Spinal cord (tissue), 10 donors: ENCODE data around the gene ZFP90. TPM values are rescaled to one million over a fixed set of nuclear protein-coding genes. Genes with fewer than 3 reads are reported as not detected.

Experiments used
- DNase-seq, 6 donors: peaks; one replicate each; pipeline versions ENCODE4 v3.0.0 to v3.0.0-alpha.2; 2013 to 2015; ENCODE audit warnings: low spot score in 6 of 6, low read depth in 4 of 6
- H3K27ac ChIP-seq: one replicate; pipeline ENCODE4 v1.5.1; 2013; ENCODE audit warnings: low read depth, low read length, control low read depth
- H3K27me3 ChIP-seq: one replicate; pipeline ENCODE4 v1.6.1; 2013; ENCODE audit warnings: low read length; ENCODE audit not compliant: control insufficient read depth, insufficient read depth
- H3K36me3 ChIP-seq: one replicate; pipeline ENCODE4 v1.6.1; 2013; ENCODE audit warnings: low read length; ENCODE audit not compliant: control insufficient read depth, insufficient read depth
- H3K4me1 ChIP-seq: one replicate; pipeline ENCODE4 v1.6.1; 2013; ENCODE audit warnings: low read length; ENCODE audit not compliant: control insufficient read depth, insufficient read depth
- H3K4me3 ChIP-seq: one replicate; pipeline ENCODE4 v1.5.1; 2013; ENCODE audit warnings: low read depth, low read length, control low read depth
- H3K9me3 ChIP-seq: one replicate; pipeline ENCODE4 v1.6.1; 2013; ENCODE audit warnings: low read length; ENCODE audit not compliant: control insufficient read depth, insufficient read depth
- WGBS: methylation state at CpG from one replicate; pipeline ENCODE4 v1.1.5; 2013; ENCODE audit warnings: missing lambda C conversion rate; ENCODE audit not compliant: insufficient coverage; 5-methylcytosine and 5-hydroxymethylcytosine counted together
- polyA plus RNA-seq, 2 donors: library from polyadenylated mRNA; unstranded; fragments of 120-200 nt; gene quantifications; one replicate each; pipeline ENCODE4 v1.2.1, GENCODE V29; 2013; ENCODE audit not compliant: insufficient read length in 2 of 2
- total RNA-seq, 2 donors: library from RNA; depleted of rRNA in 1 of 2; stranded (reverse); fragments of 120-200 nt in 1 of 2; fragments of >200 nt in 1 of 2; gene quantifications; one replicate each; pipeline versions ENCODE4 v1.2.3 to v1.2.4, GENCODE V29; 2013 to 2014
- donor health status: healthy.

Gene ZFP90
- total and polyA plus RNA-seq, 4 donors = 43.1 to 65.6 (median 58.5) TPM

DNA sequence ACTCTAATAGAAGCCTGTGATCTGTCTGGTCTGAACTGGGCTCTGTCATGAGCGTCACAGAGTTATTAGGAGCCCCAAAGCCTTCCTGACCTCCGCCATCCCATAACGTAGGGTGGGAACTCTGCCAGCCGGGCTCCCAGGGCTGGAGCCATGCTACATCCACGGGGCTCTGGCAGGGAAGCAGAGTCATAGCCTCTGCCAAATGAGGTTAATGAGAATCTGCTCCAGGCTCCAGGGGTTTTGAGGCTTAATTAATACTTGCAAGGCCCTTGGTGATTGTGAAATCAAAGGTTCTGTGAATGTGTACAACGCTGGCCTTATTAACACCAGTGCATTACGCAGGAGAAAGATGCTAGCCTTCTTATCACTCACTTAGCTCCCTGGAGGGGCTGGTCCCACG, 42.4 kb upstream of the ZFP90 start:
- Histone ChIP-seq H3K27me3 (no peaks in the 10 kb centered on the region), H3K4me3 (no peak overlapping the region), H3K36me3 (no peaks in the 10 kb centered on the region), H3K27ac (no peak overlapping the region), H3K4me1 (peaks cover 12% of the 10 kb centered on the region), H3K9me3 (no peaks in the 10 kb centered on the region)
- DNase-seq = peak in 2 of 6 donors; percentile 44 to 73
- 62% methylated on average over 8 of the region's 8 CpGs for WGBS

DNA sequence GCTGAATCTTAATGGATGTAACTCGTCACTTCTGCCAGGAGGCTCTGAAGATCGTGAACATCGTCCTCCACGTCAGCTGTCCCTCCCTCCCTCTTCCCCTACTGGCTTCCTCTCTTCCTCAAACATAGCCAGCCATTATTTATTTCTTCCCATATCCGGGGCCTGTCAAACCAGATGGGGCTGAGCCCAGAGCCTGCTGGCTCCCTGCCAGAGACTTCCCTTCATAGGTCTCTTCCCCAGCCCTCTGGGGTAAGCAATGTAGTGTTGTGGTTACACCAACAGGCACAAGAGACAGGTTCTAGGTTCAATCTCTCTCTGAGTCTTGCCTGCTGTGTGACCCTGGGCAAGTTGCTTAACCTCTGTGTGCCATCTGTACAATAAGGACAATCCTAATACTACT, 40.1 kb upstream of the ZFP90 start:
- Histone ChIP-seq H3K4me1 (peaks cover 12% of the 10 kb centered on the region), H3K9me3 (no peaks in the 10 kb centered on the region), H3K36me3 (no peaks in the 10 kb centered on the region), H3K27me3 (no peaks in the 10 kb centered on the region), H3K4me3 (no peak overlapping the region), H3K27ac (no peak overlapping the region)
- 33% methylated on average over 3 of the region's 5 CpGs for WGBS
- DNase-seq = peak in 1 of 6 donors; percentile 14

GRCh38 chr16:68503334-68503733, 35.8 kb upstream of the ZFP90 start:
- WGBS = 100% methylated on average over 1 of the region's 3 CpGs

DNA sequence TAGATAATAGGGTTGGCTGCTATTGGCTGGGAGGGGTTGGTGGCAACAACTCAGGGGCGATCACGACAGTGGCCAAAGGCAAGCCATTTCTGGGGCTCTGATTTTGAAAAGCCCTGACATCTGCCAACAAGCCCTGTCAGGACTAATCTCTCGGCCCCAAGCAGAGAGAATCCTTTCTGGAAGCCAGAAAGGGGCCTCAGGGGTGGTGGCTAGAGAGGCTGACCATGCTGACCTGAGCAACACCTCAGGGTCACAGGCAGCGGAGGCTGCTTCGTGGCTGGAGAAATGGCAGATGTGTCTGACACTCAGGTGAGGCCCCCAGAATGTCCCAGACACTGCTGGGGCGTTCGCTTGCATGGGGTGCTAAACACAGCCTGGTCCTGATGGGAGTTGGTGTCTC, 35.0 kb upstream of the ZFP90 start:
- no peak for DNase-seq
- Histone ChIP-seq H3K4me3 (no peak overlapping the region), H3K27ac (no peak overlapping the region), H3K36me3 (no peaks in the 10 kb centered on the region), H3K9me3 (no peaks in the 10 kb centered on the region), H3K27me3 (no peaks in the 10 kb centered on the region), H3K4me1 (peaks cover 5% of the 10 kb centered on the region)
- 82% methylated on average over 7 of the region's 7 CpGs for WGBS

More at GRCh38 chr16:68503334-68503733, 35.8 kb upstream of the ZFP90 start:
- Histone ChIP-seq H3K4me1 (peaks cover 9% of the 10 kb centered on the region), H3K27me3 (no peaks in the 10 kb centered on the region), H3K4me3 (no peak overlapping the region), H3K27ac (no peak overlapping the region), H3K9me3 (no peaks in the 10 kb centered on the region), H3K36me3 (no peaks in the 10 kb centered on the region)
- DNase-seq = no peak

DNA sequence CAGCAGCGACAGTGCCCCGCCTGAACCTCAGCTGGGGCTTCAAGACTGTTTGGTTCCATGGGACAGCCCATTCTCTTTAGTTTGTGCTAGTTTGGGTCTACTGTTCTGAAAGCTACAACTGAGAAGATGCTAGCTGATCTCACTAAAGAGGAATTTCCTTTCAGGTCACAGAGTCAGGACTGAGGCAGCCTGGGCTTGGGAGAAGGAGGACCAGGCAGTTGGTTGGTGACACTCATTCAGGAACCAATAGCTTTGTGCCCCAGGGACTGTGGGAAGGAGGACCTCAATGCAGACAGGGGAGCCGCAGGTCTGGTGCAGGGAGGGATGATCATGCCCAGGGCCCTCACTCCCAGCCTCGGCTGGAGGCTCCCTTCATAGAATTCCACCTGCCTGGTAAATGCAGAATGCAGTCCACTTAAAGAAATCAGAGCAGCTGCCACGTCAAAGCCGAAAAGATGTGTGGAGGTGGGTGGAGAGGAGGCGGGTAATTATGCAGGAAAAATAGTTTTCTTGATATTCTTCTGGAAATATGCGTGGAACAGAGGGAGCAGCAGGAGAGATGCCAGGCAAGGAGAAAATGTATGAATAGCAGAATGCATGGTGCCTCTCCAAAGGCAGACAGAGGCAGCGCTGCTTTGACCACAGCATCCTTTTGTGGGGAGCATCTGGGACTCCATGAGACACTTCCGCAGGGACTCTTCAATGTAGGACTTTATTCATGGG, 32.6 kb upstream of the ZFP90 start:
- Histone ChIP-seq H3K9me3 (no peaks in the 10 kb centered on the region), H3K36me3 (no peaks in the 10 kb centered on the region), H3K4me1 (peaks cover 13% of the 10 kb centered on the region), H3K4me3 (no peak overlapping the region), H3K27me3 (peaks cover 2% of the 10 kb centered on the region), H3K27ac (no peak overlapping the region)
- 78% methylated on average over 8 of the region's 10 CpGs for WGBS
- DNase-seq = no peak

DNA sequence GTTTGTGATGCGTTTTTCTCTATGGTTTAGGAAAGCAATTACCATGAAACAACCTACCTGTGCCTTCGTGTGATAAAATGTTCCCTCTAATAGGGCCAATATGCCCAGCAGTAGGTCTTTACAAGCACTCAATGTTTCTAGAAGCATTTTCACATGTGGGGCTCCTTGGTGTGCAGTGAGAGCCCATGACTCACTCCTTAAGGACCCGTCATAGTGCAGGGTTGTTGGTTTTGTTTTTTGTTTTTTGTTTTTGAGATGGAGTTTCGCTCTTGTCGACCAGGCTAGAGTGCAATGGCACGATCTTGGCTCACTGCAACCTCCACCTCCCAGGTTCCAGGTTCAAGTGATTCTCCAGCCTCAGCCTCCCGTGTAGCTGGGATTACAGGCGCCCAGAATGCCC, 31.1 kb upstream of the ZFP90 start:
- H3K27me3 ChIP-seq = peaks cover 2% of the 10 kb centered on the region
- no peak overlapping the region for H3K27ac ChIP-seq
- H3K36me3 ChIP-seq = no peaks in the 10 kb centered on the region
- no peak overlapping the region for H3K4me3 ChIP-seq
- 63% methylated on average over 3 of the region's 8 CpGs for WGBS
- peaks cover 13% of the 10 kb centered on the region for H3K4me1 ChIP-seq
- no peaks in the 10 kb centered on the region for H3K9me3 ChIP-seq
- no peak for DNase-seq

DNA sequence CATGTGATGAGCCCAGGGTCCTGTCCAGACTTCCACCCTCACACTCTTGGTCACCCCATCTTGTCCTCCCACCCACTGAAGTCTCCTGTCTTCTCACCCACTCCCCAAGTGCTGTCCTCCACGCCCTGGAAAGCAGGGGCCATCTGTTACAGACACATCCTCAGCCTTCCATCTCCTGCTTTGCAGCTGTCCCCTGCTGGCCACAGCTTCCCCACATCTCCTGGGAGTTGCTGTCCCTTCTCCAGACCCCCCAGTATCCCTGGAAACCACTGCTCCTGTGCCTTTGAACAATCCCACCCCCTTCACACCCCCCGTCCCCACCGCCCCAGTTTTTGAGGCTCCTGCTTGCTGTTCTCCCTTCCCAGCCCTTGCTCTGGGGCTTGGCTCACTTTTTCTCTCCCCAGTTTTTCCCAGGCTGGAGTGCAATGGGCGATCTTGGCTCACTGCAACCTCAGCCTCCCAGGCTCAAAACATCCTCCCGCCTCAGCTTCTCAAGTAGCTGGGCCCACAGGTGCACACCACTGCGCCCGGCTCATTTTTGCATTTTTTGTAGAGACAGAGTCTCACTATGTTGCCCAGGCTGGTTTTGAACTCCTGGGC, 30.4 kb upstream of the ZFP90 start:
- no peaks in the 10 kb centered on the region for H3K36me3 ChIP-seq
- no peak overlapping the region for H3K27ac ChIP-seq
- peaks cover 2% of the 10 kb centered on the region for H3K27me3 ChIP-seq
- no peak overlapping the region for H3K4me3 ChIP-seq
- no peak for DNase-seq
- H3K4me1 ChIP-seq = peaks cover 13% of the 10 kb centered on the region
- WGBS = 71% methylated on average over 7 of the region's 7 CpGs
- H3K9me3 ChIP-seq = no peaks in the 10 kb centered on the region

GRCh38 chr16:68509381-68509780, 29.7 kb upstream of the ZFP90 start:
- H3K27me3 ChIP-seq = peaks cover 2% of the 10 kb centered on the region
- 96% methylated on average over 6 of the region's 6 CpGs for WGBS

DNA sequence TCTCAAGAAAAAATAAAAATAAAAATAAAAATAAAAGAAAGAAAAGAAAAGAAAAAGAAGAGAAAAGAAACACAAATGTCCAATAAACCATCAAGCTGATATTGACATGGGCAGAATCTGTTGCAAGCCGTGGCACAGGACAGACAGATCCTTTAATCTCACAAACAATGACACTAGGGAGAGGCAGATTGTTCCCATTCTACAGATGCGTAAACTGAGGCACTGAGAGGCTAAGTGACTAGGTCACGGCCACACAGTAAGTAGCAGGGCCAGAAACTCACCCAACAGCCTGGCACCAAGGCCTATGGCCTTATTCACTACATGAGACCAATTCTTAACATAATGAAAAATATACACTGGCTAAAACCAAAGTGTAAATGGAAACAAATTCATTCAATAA, 28.3 kb upstream of the ZFP90 start:
- Histone ChIP-seq H3K9me3 (no peaks in the 10 kb centered on the region), H3K4me1 (peaks cover 13% of the 10 kb centered on the region), H3K36me3 (no peaks in the 10 kb centered on the region), H3K4me3 (no peak overlapping the region), H3K27me3 (peaks cover 2% of the 10 kb centered on the region), H3K27ac (no peak overlapping the region)
- 86% methylated on average over 1 of the region's 3 CpGs for WGBS
- no peak for DNase-seq

More at GRCh38 chr16:68509381-68509780, 29.7 kb upstream of the ZFP90 start:
- no peak overlapping the region for H3K4me3 ChIP-seq
- no peak overlapping the region for H3K27ac ChIP-seq
- no peaks in the 10 kb centered on the region for H3K36me3 ChIP-seq
- DNase-seq = no peak
- no peaks in the 10 kb centered on the region for H3K9me3 ChIP-seq
- H3K4me1 ChIP-seq = peaks cover 13% of the 10 kb centered on the region

GRCh38 chr16:68512183-68512582, 26.9 kb upstream of the ZFP90 start:
- H3K4me3 ChIP-seq = no peak overlapping the region
- peaks cover 2% of the 10 kb centered on the region for H3K27me3 ChIP-seq
- peaks cover 8% of the 10 kb centered on the region for H3K4me1 ChIP-seq
- no peaks in the 10 kb centered on the region for H3K9me3 ChIP-seq
- H3K27ac ChIP-seq = no peak overlapping the region
- DNase-seq = no peak
- no peaks in the 10 kb centered on the region for H3K36me3 ChIP-seq
- 65% methylated on average over 7 of the region's 8 CpGs for WGBS
